ENCODE results near the gene NEMP2. TPM values are rescaled to one million over a fixed set of nuclear protein-coding genes. Genes with fewer than 3 reads are reported as not detected.

Gene NEMP2
- total and polyA plus RNA-seq, 9 donors, result 5.0 to 9.2 (median 6.6) TPM

- DNase-seq, result peak; percentile 47
- Histone ChIP-seq H3K27ac (ENCODE audit: low read length) (peak overlapping the region; percentile 38), H3K36me3 (ENCODE audit: control insufficient read depth, insufficient read depth, low read length) (no peaks in the 10 kb centered on the region), H3K9me3 (replicated peaks; ENCODE audit: control insufficient read depth, low read depth, low read length) (no peaks in the 10 kb centered on the region), H3K27me3 (ENCODE audit: control insufficient read depth, insufficient read depth, low read length) (no peaks in the 10 kb centered on the region), H3K4me1 (ENCODE audit: control insufficient read depth, insufficient read depth, low read length) (peaks cover 10% of the 10 kb centered on the region), H3K4me3 (ENCODE audit: low read length) (no peak overlapping the region)
- WGBS (ENCODE audit: insufficient coverage), result 93% methylated on average over 4 of the region's 6 CpGs
Observed at GRCh38 chr2:190576573-190576972, 42.1 kb upstream of the NEMP2 start.

GRCh38 chr2:190575263-190575662, 40.7 kb upstream of the NEMP2 start:
- no CpG with 5 or more reads among the region's 1 CpG for WGBS (ENCODE audit: insufficient coverage)

GRCh38 chr2:190574169-190574568, 39.6 kb upstream of the NEMP2 start:
- Histone ChIP-seq H3K9me3 (replicated peaks; ENCODE audit: control insufficient read depth, low read depth, low read length) (no peaks in the 10 kb centered on the region), H3K27me3 (ENCODE audit: control insufficient read depth, insufficient read depth, low read length) (no peaks in the 10 kb centered on the region), H3K36me3 (ENCODE audit: control insufficient read depth, insufficient read depth, low read length) (no peaks in the 10 kb centered on the region), H3K4me1 (ENCODE audit: control insufficient read depth, insufficient read depth, low read length) (peaks cover 10% of the 10 kb centered on the region), H3K27ac (ENCODE audit: low read length) (no peak overlapping the region), H3K4me3 (ENCODE audit: low read length) (no peak overlapping the region)
- no peak for DNase-seq

More at GRCh38 chr2:190575263-190575662, 40.7 kb upstream of the NEMP2 start:
- no peaks in the 10 kb centered on the region for H3K36me3 ChIP-seq (ENCODE audit: control insufficient read depth, insufficient read depth, low read length)
- peaks cover 10% of the 10 kb centered on the region for H3K4me1 ChIP-seq (ENCODE audit: control insufficient read depth, insufficient read depth, low read length)
- DNase-seq, result no peak
- no peaks in the 10 kb centered on the region for H3K27me3 ChIP-seq (ENCODE audit: control insufficient read depth, insufficient read depth, low read length)
- no peak overlapping the region for H3K4me3 ChIP-seq (ENCODE audit: low read length)
- no peaks in the 10 kb centered on the region for H3K9me3 ChIP-seq (replicated peaks; ENCODE audit: control insufficient read depth, low read depth, low read length)
- no peak overlapping the region for H3K27ac ChIP-seq (ENCODE audit: low read length)

GRCh38 chr2:190572246-190572645, 37.7 kb upstream of the NEMP2 start:
- H3K4me1 ChIP-seq (ENCODE audit: control insufficient read depth, insufficient read depth, low read length), result no peaks in the 10 kb centered on the region
- H3K27me3 ChIP-seq (ENCODE audit: control insufficient read depth, insufficient read depth, low read length), result no peaks in the 10 kb centered on the region
- no peaks in the 10 kb centered on the region for H3K36me3 ChIP-seq (ENCODE audit: control insufficient read depth, insufficient read depth, low read length)
- peaks cover 7% of the 10 kb centered on the region for H3K9me3 ChIP-seq (replicated peaks; ENCODE audit: control insufficient read depth, low read depth, low read length)
- no peak overlapping the region for H3K4me3 ChIP-seq (ENCODE audit: low read length)
- no peak overlapping the region for H3K27ac ChIP-seq (ENCODE audit: low read length)
- no peak for DNase-seq

- Histone ChIP-seq H3K36me3 (ENCODE audit: control insufficient read depth, insufficient read depth, low read length) (no peaks in the 10 kb centered on the region), H3K4me1 (ENCODE audit: control insufficient read depth, insufficient read depth, low read length) (no peaks in the 10 kb centered on the region), H3K27me3 (ENCODE audit: control insufficient read depth, insufficient read depth, low read length) (no peaks in the 10 kb centered on the region), H3K4me3 (ENCODE audit: low read length) (no peak overlapping the region), H3K9me3 (replicated peaks; ENCODE audit: control insufficient read depth, low read depth, low read length) (peaks cover 8% of the 10 kb centered on the region), H3K27ac (ENCODE audit: low read length) (no peak overlapping the region)
- DNase-seq, result no peak
Observed at GRCh38 chr2:190571686-190572085, 37.2 kb upstream of the NEMP2 start.

GRCh38 chr2:190570871-190571270, 36.3 kb upstream of the NEMP2 start:
- Histone ChIP-seq H3K4me3 (ENCODE audit: low read length) (no peak overlapping the region), H3K36me3 (ENCODE audit: control insufficient read depth, insufficient read depth, low read length) (no peaks in the 10 kb centered on the region), H3K27me3 (ENCODE audit: control insufficient read depth, insufficient read depth, low read length) (no peaks in the 10 kb centered on the region), H3K9me3 (replicated peaks; ENCODE audit: control insufficient read depth, low read depth, low read length) (peaks cover 8% of the 10 kb centered on the region), H3K4me1 (ENCODE audit: control insufficient read depth, insufficient read depth, low read length) (no peaks in the 10 kb centered on the region), H3K27ac (ENCODE audit: low read length) (no peak overlapping the region)
- WGBS (ENCODE audit: insufficient coverage), result no CpG with 5 or more reads among the region's 1 CpG
- DNase-seq, result no peak

GRCh38 chr2:190569994-190570755, 35.7 kb upstream of the NEMP2 start:
- Histone ChIP-seq H3K9me3 (replicated peaks; ENCODE audit: control insufficient read depth, low read depth, low read length) (peaks cover 8% of the 10 kb centered on the region), H3K27me3 (ENCODE audit: control insufficient read depth, insufficient read depth, low read length) (no peaks in the 10 kb centered on the region), H3K36me3 (ENCODE audit: control insufficient read depth, insufficient read depth, low read length) (no peaks in the 10 kb centered on the region), H3K4me1 (ENCODE audit: control insufficient read depth, insufficient read depth, low read length) (no peaks in the 10 kb centered on the region), H3K27ac (ENCODE audit: low read length) (no peak overlapping the region), H3K4me3 (ENCODE audit: low read length) (no peak overlapping the region)
- DNase-seq, result no peak
- WGBS (ENCODE audit: insufficient coverage), result 40% methylated on average over 1 of the region's 2 CpGs

GRCh38 chr2:190564838-190565237, 30.3 kb upstream of the NEMP2 start:
- Histone ChIP-seq H3K27ac (ENCODE audit: low read length) (no peak overlapping the region), H3K4me1 (ENCODE audit: control insufficient read depth, insufficient read depth, low read length) (no peaks in the 10 kb centered on the region), H3K36me3 (ENCODE audit: control insufficient read depth, insufficient read depth, low read length) (no peaks in the 10 kb centered on the region), H3K9me3 (replicated peaks; ENCODE audit: control insufficient read depth, low read depth, low read length) (peaks cover 8% of the 10 kb centered on the region), H3K4me3 (ENCODE audit: low read length) (no peak overlapping the region), H3K27me3 (ENCODE audit: control insufficient read depth, insufficient read depth, low read length) (no peaks in the 10 kb centered on the region)
- DNase-seq, result no peak
- WGBS (ENCODE audit: insufficient coverage), result 100% methylated on average over 1 of the region's 2 CpGs

- no peak for DNase-seq
- Histone ChIP-seq H3K4me1 (ENCODE audit: control insufficient read depth, insufficient read depth, low read length) (no peaks in the 10 kb centered on the region), H3K4me3 (ENCODE audit: low read length) (no peak overlapping the region), H3K9me3 (replicated peaks; ENCODE audit: control insufficient read depth, low read depth, low read length) (peaks cover 8% of the 10 kb centered on the region), H3K27ac (ENCODE audit: low read length) (no peak overlapping the region), H3K36me3 (ENCODE audit: control insufficient read depth, insufficient read depth, low read length) (no peaks in the 10 kb centered on the region), H3K27me3 (ENCODE audit: control insufficient read depth, insufficient read depth, low read length) (no peaks in the 10 kb centered on the region)
- WGBS (ENCODE audit: insufficient coverage), result no CpG with 5 or more reads among the region's 2 CpGs
Observed at GRCh38 chr2:190563646-190564045, 29.1 kb upstream of the NEMP2 start.

- Histone ChIP-seq H3K27me3 (ENCODE audit: control insufficient read depth, insufficient read depth, low read length) (no peaks in the 10 kb centered on the region), H3K4me1 (ENCODE audit: control insufficient read depth, insufficient read depth, low read length) (no peaks in the 10 kb centered on the region), H3K36me3 (ENCODE audit: control insufficient read depth, insufficient read depth, low read length) (no peaks in the 10 kb centered on the region), H3K27ac (ENCODE audit: low read length) (no peak overlapping the region), H3K4me3 (ENCODE audit: low read length) (no peak overlapping the region), H3K9me3 (replicated peaks; ENCODE audit: control insufficient read depth, low read depth, low read length) (peaks cover 8% of the 10 kb centered on the region)
- no peak for DNase-seq
- 92% methylated on average over 4 of the region's 8 CpGs for WGBS (ENCODE audit: insufficient coverage)
Observed at GRCh38 chr2:190563109-190563508, 28.6 kb upstream of the NEMP2 start.

GRCh38 chr2:190562121-190562520, 27.6 kb upstream of the NEMP2 start:
- 38% methylated on average over 1 of the region's 2 CpGs for WGBS (ENCODE audit: insufficient coverage)
- Histone ChIP-seq H3K4me1 (ENCODE audit: control insufficient read depth, insufficient read depth, low read length) (no peaks in the 10 kb centered on the region), H3K27ac (ENCODE audit: low read length) (no peak overlapping the region), H3K36me3 (ENCODE audit: control insufficient read depth, insufficient read depth, low read length) (no peaks in the 10 kb centered on the region), H3K9me3 (replicated peaks; ENCODE audit: control insufficient read depth, low read depth, low read length) (no peaks in the 10 kb centered on the region), H3K27me3 (ENCODE audit: control insufficient read depth, insufficient read depth, low read length) (no peaks in the 10 kb centered on the region), H3K4me3 (ENCODE audit: low read length) (no peak overlapping the region)
- no peak for DNase-seq
